Cardiac muscle cell (in vitro differentiated cells and primary cell): ENCODE data around the gene LRRC32. TPM values are rescaled to one million over a fixed set of nuclear protein-coding genes. Genes with fewer than 3 reads are reported as not detected.

Experiments used
- DNase-seq, 2 donors: peaks; one replicate each; pipeline versions ENCODE4 v3.0.0 to v3.0.0-alpha.2; 2010 to 2017; ENCODE audit warnings: low read depth in 1 of 2, low spot score in 1 of 2
- H3K27ac ChIP-seq: fragments of 200-600 bp; sonication (generic); 2 replicates; pipeline ENCODE4 v1.5.1; 2016
- H3K27me3 ChIP-seq: fragments of 200-600 bp; sonication (generic); 2 replicates; pipeline ENCODE4 v1.6.0; 2016; ENCODE audit warnings: control low read depth
- H3K36me3 ChIP-seq: fragments of 200-600 bp; sonication (generic); 2 replicates; pipeline ENCODE4 v1.5.1; 2016; ENCODE audit warnings: control low read depth
- H3K4me1 ChIP-seq: fragments of 200-600 bp; sonication (generic); 2 replicates; pipeline ENCODE4 v1.8.1; 2017; ENCODE audit warnings: low read depth, mild to moderate bottlenecking, mixed run types
- H3K4me3 ChIP-seq: fragments of 200-600 bp; sonication (generic); 2 replicates; pipeline ENCODE4 v1.5.1; 2016; ENCODE audit warnings: mild to moderate bottlenecking
- H3K9me3 ChIP-seq: fragments of 200-600 bp; sonication (generic); 2 replicates; pipeline ENCODE4 v1.5.1; 2017; ENCODE audit warnings: low read depth, mild to moderate bottlenecking, control low read depth
- polyA plus RNA-seq: library from polyadenylated mRNA; unstranded; fragments of >200 nt; fragmentation: Nextera tagmentation; extraction: Ambion mirVana; gene quantifications from 2 replicates; pipeline ENCODE4 v1.2.1, GENCODE V29; 2016
- total RNA-seq: library from RNA; depleted of rRNA; stranded (reverse); fragments of >200 nt; gene quantifications from 2 replicates; pipeline ENCODE4 v1.2.3, GENCODE V29; 2016
- TF ChIP-seq, protein P1 (sequence below): IDR thresholded peaks from 2 replicates; pipeline ENCODE4 v1.5.1; 2012; ENCODE audit warnings: low read depth, mild to moderate bottlenecking, low read length

The LRRC32 gene
- total and polyA plus RNA-seq, 2 experiments from 2014 or later, result 6.3 to 21.8 TPM

DNA sequence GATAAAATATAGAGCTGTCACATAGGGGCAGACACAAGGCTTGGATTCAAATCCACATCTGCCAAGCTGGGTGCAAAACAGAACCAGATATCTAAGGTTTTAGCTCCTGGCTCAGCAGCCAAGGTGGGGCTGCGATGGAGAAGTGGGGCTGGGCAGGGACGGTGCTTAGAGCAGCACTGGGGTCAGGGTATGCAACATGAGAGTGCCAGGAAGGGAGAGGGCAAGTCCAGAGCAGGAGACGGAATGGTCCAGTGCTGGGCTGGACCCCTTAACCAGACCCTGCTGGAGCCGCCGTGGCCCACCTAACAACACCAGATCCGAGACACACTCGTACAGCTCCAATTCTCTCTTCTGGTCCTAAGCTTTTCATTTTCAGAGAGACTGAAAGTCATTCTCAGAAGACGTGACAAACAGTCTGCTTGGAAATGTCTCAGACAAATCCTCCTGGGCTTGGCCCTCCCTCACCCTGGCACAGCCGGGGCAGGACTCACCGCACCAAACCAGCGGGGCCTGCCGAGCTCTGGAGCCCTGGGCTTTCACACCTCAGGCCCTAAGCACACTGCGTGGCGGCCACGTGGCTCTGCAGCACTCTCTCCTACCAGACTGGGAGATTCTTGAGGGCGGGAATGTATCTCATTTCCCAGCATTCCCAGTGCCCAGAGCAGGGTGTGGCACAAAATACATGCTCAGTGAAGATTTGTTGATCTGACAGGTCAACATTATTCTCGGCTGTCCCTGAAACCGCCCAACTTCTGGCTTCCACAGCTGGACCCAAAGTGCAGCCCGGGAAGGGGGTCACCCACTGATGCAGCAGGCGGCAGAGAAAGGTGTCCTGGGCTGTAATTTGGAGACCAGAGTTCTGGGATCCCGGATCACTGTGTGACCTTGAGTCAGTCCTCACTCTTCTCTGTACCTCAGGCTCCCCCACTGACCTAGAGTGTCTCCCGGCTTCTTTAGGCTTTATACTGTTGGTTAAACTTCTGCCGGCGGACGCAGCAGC lies 11.6 kb downstream of the LRRC32 start:
- TF ChIP-seq, protein P1, sequence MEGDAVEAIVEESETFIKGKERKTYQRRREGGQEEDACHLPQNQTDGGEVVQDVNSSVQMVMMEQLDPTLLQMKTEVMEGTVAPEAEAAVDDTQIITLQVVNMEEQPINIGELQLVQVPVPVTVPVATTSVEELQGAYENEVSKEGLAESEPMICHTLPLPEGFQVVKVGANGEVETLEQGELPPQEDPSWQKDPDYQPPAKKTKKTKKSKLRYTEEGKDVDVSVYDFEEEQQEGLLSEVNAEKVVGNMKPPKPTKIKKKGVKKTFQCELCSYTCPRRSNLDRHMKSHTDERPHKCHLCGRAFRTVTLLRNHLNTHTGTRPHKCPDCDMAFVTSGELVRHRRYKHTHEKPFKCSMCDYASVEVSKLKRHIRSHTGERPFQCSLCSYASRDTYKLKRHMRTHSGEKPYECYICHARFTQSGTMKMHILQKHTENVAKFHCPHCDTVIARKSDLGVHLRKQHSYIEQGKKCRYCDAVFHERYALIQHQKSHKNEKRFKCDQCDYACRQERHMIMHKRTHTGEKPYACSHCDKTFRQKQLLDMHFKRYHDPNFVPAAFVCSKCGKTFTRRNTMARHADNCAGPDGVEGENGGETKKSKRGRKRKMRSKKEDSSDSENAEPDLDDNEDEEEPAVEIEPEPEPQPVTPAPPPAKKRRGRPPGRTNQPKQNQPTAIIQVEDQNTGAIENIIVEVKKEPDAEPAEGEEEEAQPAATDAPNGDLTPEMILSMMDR, result no peak
- Histone ChIP-seq H3K36me3 (no peaks in the 10 kb centered on the region), H3K27ac (no peak overlapping the region), H3K4me1 (peaks cover 11% of the 10 kb centered on the region), H3K9me3 (no peaks in the 10 kb centered on the region), H3K4me3 (no peak overlapping the region), H3K27me3 (no peaks in the 10 kb centered on the region)
- no peak for DNase-seq

DNA sequence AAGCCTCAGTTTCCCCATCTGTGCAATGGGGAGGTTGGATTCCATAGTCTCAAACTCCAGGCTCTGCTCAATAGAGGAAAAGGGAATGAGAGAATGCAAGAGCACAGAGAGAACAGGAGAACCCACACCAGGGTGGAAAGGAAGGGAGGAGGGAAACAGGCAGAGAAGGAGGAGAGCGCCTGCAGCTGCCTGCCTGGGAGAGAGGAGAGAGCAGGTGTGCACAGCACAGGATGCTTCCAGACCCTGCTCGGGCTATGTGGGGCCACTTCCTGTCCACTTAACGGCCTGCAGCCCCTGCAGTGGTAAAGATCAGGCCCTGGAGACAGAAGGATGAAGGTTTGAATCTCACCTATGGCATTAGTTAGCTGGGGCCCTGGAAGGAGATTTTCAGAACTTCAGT lies 12.3 kb downstream of the LRRC32 start:
- peaks cover 18% of the 10 kb centered on the region for H3K4me1 ChIP-seq
- H3K4me3 ChIP-seq, result no peak overlapping the region
- H3K27ac ChIP-seq, result no peak overlapping the region
- no peaks in the 10 kb centered on the region for H3K27me3 ChIP-seq
- TF ChIP-seq, protein P1, result no peak
- H3K9me3 ChIP-seq, result no peaks in the 10 kb centered on the region
- no peaks in the 10 kb centered on the region for H3K36me3 ChIP-seq
- DNase-seq, result no peak

DNA sequence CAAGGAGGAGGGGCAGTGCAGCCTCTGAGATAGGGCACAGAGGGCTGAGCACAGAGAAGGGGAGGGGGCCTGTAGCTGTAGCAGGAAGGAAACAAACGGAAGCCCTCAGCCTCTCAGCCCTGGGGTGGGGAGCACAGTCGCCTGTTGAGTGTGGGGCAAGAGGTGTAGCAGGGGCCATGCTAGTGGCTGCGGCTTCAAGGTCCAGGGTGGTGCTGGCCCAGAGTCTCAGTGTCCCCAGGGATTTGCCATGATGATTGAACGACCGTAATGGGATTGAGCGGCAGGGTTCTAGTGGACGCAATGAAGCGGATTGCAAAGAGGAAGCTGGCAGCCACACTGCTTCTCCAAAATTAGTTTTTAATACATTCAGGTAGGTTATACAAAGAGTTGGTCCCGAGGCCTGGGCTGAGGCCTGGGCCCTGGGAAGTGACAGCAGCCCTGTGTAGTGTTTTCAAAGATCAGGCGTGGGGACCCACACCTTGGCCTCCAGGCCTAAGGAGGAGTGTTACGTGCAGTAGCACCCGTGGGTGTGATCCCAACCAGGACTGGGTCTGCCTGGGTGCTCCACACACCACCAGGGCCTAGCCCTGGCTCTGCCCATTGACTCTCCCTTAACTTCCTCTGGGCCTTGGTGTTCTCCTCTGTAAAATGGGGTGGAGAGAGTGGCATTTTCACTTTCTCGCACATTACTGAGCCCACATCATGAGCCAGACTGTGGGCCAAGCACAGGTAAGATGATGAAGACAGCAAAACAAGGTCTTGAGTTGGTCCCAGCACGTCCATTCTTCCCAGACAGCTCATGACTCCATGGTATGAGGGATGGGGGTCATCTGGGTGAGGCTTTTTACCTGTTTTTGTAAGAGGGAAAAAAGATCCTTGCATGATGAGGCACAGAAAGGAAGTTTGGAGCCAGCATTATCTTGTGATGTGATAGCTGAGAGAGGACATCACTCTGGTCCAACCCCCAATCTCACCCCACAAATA lies 13.1 kb downstream of the LRRC32 start:
- no peak for DNase-seq
- no peaks in the 10 kb centered on the region for H3K9me3 ChIP-seq
- TF ChIP-seq, protein P1, result no peak
- peaks cover 19% of the 10 kb centered on the region for H3K4me1 ChIP-seq
- H3K4me3 ChIP-seq, result no peak overlapping the region
- peak overlapping the region; percentile 30 for H3K27ac ChIP-seq
- H3K27me3 ChIP-seq, result no peaks in the 10 kb centered on the region
- H3K36me3 ChIP-seq, result no peaks in the 10 kb centered on the region

DNA sequence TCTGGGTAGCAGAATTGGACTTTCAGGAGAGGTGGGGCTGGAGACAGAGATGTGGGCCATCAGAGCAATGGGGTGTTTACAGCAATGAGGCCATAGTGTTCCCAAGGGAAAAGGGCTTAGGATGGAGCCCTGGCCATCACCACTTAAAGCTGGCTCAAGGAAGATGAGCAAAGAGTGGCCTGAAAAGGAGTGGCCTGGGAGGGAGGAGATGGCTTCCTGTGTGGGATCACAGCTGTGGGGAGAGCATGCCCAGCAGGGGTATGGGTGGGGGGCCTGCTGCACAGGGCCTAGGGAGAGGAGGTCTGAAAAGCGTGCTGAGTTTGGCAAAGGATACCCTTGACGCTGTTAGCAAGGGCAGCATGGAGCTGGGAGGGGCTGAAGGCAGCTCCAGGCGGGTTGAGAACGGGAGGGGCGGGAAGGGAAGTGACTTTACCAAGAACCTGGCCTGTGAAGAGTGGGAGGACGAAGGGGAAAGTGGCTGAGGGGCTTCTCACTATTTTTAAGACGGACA lies 13.9 kb downstream of the LRRC32 start:
- Histone ChIP-seq H3K36me3 (no peaks in the 10 kb centered on the region), H3K4me1 (peaks cover 19% of the 10 kb centered on the region), H3K27ac (peak overlapping the region; percentile 30), H3K4me3 (no peak overlapping the region), H3K9me3 (no peaks in the 10 kb centered on the region), H3K27me3 (no peaks in the 10 kb centered on the region)
- peak in 1 of 2 donors; percentile 42 for DNase-seq
- TF ChIP-seq, protein P1, result no peak

DNA sequence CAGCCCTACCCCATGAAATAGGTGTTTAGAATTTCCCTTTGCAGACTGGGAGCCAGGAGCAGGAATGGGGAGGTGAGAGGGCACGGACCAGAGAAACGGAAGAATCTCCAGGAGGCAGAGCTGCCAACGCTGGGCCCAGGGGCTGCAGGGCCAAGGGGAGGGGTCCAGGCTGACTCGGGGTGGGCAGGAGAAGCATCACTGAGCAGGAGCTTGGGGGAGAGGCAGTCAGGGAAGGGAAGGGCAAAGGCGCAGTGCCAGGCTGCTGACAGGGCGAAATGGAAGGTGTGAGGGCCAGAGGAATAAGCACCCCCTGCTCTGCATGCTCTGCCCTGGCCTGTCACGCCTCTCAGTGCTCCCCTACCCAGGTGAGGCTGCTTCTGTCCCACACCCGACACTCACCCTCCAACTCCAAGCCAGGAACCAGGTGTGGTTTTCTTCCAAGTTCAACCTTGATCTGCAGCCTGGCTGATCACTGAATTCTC lies 14.5 kb downstream of the LRRC32 start:
- Histone ChIP-seq H3K9me3 (no peaks in the 10 kb centered on the region), H3K4me1 (peaks cover 19% of the 10 kb centered on the region), H3K27me3 (no peaks in the 10 kb centered on the region), H3K27ac (peak overlapping the region; percentile 30), H3K4me3 (no peak overlapping the region), H3K36me3 (no peaks in the 10 kb centered on the region)
- no peak for DNase-seq
- TF ChIP-seq, protein P1, result no peak
